Breast epithelium (tissue), 3 donors: ENCODE data around the gene TWF2.

ENCODE experiments used
- CTCF ChIP-seq, 3 donors: fragments of 450-650 bp; IDR thresholded peaks; one replicate each; pipeline ENCODE4 v1.5.1; 2016 to 2017; ENCODE audit warnings: antibody characterized with exemption in 3 of 3, mild to moderate bottlenecking in 3 of 3, moderate library complexity in 3 of 3
- POLR2AphosphoS5 ChIP-seq, 3 donors: sonication (generic); formaldehyde crosslinking; IDR thresholded peaks; one replicate each; pipeline ENCODE4 v1.6.1; 2017; ENCODE audit warnings: antibody characterized with exemption in 3 of 3

GRCh38 chr3:52257911-52258310 is 19.0 kb upstream of the TWF2 start:
- TF ChIP-seq POLR2AphosphoS5 (IDR thresholded peaks at IDR 0.05) (no peak), CTCF (IDR thresholded peaks at IDR 0.05) (no peak)
